Retina (tissue), 1 donor: ENCODE data around the gene ENTPD3.

Experiments
- DNase-seq: peaks from one replicate; pipeline ENCODE4 v3.0.0-alpha.2; 2016

ENTPD3 gene, protein sequence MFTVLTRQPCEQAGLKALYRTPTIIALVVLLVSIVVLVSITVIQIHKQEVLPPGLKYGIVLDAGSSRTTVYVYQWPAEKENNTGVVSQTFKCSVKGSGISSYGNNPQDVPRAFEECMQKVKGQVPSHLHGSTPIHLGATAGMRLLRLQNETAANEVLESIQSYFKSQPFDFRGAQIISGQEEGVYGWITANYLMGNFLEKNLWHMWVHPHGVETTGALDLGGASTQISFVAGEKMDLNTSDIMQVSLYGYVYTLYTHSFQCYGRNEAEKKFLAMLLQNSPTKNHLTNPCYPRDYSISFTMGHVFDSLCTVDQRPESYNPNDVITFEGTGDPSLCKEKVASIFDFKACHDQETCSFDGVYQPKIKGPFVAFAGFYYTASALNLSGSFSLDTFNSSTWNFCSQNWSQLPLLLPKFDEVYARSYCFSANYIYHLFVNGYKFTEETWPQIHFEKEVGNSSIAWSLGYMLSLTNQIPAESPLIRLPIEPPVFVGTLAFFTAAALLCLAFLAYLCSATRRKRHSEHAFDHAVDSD

DNA sequence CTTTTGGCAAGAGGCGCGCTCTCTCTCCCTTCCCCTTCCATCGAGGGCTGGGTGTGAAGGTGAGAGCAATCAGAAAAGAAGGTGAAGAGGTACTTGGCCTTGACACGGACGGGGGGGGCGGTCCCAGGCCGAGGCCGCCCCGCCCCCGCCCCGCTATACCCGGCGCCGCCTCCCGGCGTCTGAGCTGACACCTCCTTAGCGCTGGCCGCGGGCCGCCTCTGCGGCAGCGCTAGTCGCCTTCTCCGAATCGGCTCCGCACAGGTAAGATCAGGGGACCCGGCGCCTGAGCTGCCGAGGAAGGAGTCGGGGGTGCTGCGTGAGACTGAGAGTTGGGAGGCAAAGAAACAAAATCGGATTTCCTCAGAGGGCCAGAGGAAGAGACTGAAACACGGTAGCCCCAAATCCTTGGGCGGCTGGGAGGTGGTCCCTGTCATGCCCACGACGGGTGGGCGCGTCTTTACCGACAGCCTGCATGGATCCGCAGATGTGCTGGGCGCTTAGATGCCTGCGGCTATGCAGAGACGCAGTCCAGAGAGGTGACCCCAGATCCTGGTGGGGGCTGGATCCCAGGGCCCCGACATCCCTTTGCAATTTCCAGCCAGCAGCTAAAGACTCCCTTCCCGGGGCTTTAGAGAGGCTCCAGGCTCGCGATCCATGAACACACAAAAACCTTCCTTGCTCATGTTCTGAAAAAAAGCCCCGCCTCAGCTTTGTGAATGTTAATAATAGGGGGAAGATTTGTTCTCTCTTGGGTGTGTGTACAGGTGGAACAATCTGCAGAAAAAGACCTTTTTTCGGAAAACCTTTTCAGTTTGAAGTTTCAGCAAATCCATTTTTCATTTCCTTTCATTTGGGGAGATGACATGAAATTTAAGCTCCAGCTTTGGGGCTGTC, at the start of gene ENTPD3:
Gene ENTPD3, plus strand, starts transcription at position 184 of the 894 bp plus-strand sequence. CDS start 874 bp downstream, outside the sequence.
- DNase-seq: peak; percentile 73

DNA sequence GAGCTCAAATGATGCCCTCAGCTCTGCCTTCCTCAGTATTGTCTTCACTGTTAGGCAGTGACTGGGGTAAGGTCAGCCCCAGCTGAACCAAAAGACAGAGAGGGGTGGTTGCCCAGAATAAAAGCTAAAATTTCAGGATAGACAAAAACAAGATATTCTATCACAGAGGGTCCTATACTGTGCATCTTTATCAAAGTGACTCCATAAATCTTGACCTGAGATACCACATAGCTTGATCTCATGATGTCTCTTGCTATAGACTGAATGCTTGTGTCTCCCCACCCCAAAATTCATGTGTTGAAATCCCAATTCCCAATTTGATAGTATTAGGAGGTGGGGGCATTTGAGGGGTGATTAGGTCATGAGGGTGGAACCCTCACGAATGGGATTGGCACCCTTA, 47.1 kb upstream of the ENTPD3 start:
- DNase-seq: no peak

DNA sequence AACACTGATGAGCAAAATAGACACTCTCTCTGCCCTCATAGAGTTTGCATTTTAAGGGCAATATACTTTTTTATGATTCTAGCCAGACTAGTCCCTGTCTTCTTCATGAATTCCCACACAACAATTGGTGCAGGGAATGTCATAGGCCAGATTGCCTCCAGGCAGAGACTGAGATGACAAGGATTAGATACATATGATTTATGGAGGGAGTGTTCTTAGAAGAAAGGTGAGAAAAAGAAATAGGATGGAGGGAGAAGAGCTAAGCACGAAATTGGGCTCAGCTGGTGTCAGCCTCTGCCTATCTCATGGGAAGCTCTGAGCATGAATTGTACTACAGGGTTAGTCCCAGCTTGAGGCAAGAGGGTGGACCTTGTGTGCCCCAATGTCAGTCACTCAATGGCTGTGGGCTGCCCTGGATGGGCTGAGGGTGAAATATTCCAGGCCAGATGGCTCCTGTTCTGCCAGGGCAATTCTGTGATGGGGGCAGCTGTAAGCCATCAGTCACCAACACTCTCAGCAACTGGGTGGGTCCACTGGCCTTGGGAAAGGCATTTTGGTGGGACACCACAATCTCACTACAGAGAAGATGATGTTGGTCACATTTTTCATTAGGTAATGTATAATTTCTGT, 46.3 kb upstream of the ENTPD3 start:
- no peak for DNase-seq

DNA sequence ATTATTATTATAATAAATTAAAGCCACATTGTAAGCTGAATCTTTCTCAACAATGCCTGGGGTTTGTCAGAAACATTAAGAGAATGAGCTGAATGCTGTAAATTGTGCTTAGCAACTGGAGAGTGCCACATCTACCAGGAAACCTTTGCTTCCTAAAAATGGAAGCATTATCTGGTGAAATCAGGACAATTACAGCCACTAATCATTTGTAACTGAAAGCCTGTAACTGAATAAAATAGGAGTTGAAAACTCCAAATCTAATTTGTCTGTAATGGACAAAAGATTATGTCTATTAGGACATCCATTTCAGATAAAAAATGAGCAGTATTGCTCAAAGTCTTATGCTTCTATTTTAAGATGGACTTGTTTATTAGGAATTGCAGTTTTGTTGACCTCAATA, 45.3 kb upstream of the ENTPD3 start:
- no peak for DNase-seq

DNA sequence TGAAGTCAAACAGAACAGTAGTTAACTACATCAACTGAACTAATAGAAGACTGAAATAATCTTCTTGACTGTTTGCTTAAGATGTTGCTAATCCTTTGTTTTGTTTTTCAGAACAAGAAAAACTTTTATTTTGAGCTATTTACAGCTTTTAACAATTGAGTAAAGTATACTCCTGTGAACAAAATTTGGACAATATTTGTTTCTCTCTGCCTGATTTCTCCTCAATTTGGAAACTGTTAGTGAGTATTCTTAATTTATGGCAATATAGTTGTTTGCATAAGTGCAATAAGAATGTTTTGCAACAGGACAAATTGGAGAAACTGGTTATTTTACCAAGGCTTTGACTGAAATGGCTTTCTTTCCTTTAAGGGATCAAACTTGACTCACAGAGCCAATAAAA, 36.5 kb upstream of the ENTPD3 start:
- DNase-seq: no peak

DNA sequence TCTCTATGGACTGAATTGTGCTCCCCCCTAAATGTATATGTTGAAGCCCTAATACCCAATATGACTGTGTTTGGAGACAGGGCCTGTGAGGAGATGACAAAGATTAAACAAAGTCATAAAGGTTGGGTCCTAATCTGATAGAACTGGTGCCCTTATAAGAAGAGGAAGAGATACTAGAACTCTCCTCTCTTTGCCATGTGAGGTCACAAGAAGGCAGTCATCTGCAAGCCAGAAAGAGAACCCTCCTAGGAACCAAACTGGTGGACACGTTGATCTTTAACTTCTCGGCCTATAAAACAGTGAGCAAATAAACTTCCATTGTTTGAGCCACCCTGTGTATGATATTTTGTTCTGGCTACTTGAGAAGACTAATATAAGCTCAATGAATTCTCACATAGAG, 31.6 kb upstream of the ENTPD3 start:
- DNase-seq: no peak

DNA sequence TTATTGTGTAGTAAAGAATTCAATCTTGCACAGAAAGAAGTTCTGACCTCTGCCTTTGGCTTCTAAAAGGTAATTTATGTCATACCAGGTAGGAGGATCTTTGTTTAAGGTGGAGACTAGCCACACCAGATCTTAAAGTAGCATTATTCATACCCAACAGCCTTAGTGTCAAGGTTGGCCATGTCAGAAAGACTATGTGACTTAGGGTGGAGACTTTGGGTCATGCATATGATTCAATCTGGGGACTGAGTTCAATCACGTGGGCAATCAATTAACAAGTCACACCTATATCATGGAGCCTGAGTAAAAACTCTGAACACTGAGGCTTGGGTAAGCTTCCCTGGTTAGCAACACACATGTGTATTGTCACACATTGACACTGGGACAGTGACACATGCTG, 28.5 kb upstream of the ENTPD3 start:
- no peak for DNase-seq

DNA sequence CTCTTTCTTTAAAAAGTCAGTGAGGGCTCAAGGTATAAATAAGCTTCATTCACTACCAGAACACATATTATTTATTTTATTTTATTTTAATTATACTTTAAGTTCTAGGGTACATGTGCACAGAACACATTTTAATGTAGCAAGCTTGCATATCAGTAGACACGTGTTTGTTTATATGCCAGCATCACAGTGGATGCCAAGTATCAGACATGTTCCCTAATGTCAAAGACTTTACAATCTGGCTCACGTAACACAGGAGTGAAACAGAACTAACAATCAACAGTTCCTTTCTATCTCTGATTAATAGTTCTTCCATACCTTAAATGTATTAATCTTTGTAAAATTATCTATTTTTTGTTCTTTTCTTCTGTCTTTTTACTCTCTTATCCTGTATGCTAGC, 23.3 kb upstream of the ENTPD3 start:
- no peak for DNase-seq

DNA sequence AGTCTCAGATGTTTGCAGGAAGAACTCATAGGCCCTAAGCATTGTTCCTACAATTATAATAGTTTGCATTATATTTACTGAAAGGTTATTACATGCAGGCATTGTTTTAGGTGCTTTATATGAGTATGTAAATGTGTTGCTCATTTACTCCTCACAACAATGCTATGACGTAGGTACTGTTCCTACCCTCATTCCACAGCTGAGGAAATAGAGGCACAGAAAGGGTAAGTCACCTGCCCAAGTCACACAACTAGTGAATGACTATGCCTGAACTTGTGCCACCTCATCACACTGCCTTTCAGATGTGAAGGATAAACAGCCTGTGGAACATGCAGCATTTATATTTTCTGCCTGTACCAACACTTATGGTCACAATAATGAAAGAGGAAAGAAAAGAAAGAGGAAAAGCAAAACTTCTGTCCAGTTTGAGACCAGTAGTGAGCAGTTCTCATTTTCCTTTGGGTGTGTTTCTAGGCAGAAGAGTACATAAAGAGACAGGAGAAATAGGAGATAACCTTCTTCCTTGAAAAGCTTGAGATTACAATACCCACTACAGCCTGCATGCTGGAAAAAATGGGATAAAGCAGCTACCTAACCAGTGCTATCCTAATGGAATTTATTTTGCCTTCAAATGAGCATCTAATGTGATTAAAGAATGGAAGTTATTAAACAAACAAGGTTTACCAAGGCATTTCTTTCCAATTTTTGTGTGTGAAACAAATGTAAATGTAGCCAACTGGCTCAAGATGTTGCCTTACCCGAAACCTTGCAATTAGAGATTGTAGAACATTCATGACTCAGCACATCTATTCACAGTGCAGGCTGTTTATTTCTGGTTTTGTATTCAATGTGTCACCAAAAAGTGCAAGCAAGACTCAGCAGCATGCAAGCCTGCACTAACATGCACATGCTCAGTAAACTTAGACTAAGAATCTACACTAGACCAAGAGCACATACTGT, 20.5 kb upstream of the ENTPD3 start:
- DNase-seq: no peak

DNA sequence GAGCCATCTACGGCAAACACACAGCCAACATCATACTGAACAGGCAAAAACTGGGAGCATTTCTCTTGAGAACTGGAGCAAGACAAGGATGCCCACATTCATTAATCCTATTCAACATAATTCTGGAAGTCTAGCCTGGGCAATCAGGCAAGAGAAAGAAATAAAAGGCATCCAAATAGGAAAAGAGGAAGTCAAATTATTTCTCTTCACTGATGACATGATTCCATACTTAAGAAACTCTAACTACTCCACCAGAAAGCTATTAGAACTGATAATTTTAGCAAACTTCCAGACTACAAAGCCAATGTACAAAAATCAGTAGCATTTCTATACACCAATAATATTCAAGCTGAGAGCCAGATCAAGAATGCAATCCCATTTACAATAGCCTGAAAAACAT, 17.3 kb upstream of the ENTPD3 start:
- no peak for DNase-seq

DNA sequence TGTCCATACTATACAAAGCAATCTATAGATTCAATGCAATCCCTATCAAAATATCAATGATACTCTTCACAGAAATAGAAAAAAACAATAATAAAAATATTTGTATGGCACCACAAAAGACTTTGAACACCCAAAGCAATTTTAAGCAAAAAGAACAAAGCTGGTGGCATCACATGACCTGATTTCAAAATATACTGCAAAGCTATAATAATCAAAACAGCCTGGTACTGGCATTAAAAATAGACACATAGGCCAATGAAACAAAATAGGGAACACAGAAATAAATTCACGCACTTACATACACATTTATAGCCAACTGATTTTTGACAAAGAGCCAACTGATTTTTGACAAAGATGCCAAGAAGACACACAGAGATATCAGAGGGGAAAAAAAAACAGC, 9.2 kb upstream of the ENTPD3 start:
- DNase-seq: no peak

DNA sequence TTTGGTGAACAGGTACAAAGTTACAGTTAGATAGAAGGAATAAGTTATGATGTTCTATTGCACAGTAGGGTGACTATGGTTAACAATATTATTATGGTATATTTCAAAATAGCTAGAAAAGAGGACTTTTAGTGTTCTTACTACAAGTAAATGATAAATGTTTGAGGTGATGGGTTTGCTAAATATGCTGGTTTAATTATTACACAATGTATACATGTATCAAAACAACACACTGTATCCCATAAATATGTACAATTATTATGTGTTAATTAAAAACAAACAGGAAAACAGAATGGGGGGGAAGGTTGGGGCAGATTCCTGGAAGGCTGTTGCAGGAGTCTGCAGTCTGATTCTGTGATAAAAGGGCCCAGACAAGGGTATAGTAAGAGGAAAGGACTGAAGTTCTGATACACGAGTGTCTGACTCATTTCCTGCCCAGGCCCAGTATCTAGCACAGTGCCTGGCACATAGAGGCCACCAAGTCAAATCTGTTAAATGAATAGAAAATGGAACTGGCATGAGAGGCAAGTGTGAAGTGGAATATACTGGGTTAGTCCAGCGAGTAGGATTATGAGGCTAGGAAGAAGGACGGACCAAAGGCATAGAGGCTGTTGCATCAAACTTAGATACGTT, 7.2 kb upstream of the ENTPD3 start:
- no peak for DNase-seq

DNA sequence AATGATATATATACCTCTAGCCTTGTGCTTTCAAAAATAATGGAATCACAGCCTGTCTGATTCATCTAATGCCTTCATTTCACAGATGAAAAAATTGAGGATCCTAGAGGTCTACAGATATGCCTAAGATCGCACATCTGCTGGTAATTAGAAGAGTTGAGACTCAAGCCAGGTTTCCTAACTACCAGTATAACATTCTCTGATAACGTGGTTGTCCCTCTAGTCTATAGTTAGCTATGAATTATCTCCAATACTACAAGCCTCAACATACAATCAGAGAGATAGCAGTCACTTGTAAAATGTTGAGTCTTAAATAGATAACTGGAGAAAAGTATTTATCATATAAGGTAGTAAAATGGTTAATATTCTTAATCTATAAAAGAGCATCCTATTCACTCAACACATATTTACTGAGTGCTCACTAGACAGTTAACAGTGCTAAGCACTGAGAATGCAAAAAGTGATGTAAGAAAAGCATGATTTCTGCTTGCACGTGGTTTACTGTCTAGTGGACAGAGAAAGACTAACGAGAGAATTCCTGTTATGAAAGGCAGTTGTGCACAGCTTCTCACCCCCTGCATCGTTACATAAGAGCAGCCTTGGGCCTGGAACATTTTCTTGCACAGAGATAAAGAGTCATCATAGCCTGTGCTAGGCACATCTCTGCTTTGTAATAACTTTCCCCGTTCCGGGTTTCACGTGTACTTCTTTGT, 4.9 kb upstream of the ENTPD3 start:
- no peak for DNase-seq

DNA sequence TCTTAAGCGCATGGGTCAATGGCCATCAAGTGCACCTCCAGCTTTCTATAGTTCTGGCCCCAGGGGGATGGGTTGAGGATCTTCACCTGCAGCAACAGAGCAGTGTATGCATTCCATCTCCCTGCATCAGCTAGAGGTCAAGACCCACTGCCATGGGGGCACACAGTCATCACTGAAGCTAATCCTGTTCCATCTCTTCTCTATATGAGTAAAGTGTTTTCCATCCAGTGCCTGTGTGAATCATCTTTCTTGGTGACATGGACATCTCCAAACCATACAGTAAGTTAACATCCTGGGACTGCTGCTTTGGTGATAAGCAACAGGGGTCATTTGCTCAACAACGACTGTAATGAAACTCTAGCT, 4.4 kb upstream of the ENTPD3 start:
- no peak for DNase-seq

DNA sequence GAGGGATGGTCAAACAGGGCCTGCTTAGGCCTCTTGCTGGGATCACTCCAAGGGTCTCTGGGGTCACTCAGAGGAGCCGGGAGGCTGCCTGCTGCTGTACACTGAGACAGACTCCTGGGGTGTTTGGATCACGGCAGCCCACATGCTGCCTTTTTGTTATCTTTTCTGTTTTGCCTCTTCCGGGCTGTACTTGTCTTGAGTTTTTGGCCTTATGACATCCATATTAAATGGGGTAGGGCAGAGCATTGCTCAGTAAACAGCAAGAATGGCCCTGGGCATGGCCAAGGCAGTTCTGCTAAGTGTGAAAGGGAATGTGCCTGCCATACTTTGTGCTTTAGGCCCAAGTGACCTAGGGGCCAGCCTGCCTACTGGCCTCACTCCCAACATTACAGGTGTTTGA, 771 bp upstream of the ENTPD3 start:
- no peak for DNase-seq

DNA sequence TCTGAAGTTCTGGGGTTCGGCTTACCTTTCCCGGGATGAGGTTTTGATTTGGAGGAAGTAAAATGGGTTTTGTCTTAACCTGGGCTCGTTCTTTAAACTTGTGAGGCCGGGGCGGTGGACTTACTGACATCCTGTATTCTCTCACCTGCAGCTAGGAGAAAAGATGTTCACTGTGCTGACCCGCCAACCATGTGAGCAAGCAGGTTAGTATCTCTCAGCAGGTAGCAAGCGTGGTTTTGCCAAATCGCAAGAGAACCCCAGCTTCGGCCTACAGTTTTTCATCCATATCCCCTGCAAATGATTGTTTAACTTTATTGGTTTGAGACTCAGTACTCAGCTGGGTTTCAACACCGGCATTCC, 891 bp downstream of the ENTPD3 start:
- no peak for DNase-seq

DNA sequence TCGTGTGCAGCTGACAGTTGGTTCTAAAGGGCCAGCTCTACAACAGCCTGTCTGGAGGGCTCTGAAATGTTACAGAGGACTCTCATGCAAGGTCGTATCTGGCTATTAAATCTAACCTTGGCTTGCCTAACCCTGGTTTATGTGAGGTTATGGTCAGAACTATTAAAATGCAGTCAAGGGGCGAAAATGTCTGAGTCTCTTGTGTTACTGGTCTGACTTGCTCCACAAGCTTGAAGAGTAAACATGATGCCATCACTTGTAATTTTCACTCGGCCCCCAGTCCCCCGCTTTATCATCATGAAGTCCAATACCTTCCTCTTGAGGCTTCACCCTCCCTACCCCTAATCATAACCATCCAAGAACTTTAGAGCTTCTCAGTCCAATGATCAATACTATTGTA, 9.4 kb downstream of the ENTPD3 start:
- DNase-seq: no peak

DNA sequence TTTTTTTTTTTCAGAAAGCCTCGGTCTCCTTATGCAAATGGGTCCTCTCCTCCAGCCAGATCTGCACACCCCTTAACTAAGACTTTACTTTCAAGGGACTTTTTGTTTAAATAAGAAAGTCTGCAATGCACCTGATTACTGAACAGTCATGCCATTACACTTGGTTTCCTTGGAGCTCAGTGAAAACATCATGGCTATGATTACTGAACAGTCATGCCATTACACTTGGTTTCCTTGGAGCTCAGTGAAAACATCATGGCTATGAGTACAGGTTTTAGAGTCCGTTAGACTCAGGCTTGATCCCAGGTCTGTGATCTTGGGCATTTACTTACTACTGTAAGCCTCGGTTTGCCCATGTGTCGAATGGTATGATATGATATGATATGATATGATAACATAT, 10.1 kb downstream of the ENTPD3 start:
- no peak for DNase-seq

DNA sequence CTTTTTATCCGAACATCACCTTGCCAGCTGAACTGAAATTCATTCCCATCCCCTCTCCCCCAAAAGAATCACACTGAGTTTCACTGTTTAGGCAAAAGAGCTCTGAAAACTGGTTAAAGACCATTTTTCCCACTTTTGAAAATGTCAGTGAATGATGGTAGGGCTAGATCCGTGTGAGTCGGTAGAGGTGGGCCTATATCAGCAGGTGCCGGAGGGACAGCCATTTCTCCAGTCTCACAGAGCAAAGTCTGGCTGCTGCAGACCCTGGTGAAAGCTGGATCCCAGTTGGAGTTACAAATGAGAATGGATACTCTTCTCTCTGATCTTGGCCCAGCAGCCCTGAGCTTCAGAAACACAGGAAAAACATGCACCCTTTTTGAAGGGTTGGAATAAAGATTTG, 10.9 kb downstream of the ENTPD3 start:
- DNase-seq: no peak

DNA sequence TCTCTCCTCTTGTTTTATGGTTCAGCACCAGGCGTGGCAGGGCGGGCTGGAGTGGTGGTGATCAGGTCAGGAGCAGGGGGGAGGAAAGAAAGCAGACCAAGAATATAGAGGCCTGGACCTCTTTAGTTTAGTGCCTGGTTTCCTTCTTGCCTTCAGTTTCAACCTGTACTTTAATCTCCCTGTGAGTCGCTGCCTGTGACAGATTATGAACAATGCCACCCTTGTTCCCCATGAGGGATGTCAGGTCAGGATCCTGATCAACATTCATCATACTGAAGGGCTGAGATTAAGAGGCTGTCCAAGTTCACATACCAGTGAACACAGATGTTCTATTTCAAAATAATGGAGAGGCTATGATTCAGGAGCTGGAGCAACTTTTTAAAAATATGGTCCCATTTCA, 11.4 kb downstream of the ENTPD3 start:
- DNase-seq: no peak

DNA sequence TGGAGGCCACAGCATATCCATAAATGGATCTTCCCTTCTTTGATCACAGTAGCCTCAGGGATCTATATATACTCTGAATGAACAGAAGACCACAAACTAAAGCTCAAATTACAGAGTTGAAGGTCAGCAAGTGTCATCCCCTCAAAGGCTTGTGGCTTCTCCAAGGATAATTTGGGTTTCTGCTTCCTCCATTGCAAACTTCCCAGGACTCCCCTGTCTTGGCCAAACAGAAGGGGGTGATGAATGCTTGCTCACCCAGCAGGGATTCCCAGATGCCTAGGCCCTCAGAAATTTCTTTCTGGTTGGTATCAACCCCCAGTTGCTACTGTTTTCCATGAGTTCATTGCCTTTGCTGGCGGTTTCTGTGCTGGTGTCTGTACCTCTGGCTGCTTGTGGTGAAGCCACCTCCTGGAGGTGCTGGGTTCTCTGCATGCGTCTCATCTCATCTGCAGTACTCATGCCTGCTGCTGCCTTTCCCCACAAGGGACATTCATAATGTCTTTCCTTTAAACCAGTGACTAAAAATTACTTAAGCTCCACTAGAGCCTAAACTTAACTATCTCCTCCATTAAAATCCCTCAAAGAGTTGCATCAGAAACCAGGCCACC, 17.7 kb downstream of the ENTPD3 start:
- no peak for DNase-seq
